SK-N-MC (cell line): ENCODE measurements around the gene FCRL1.

ENCODE experiments used
- EZH2 ChIP-seq: fragments of 200-600 bp; sonication (generic); IDR thresholded peaks from one replicate; pipeline ENCODE4 v1.6.1; 2017; ENCODE audit warnings: antibody characterized with exemption
- FOXP2 ChIP-seq: optimal IDR thresholded peaks from 2 replicates; pipeline ENCODE3; 2011; ENCODE audit warnings: mild to moderate bottlenecking, moderate library complexity; ENCODE audit not compliant: insufficient read depth; ENCODE audit errors: extremely low read length, control extremely low read depth
- POLR2AphosphoS5 ChIP-seq: IDR thresholded peaks from 2 replicates; pipeline ENCODE4 v1.6.1; 2012; ENCODE audit warnings: mild to moderate bottlenecking, low read depth, low read length, borderline replicate concordance

GRCh38 chr1:157844089-157844830 lies 24.3 kb upstream of the FCRL1 start:
- TF ChIP-seq POLR2AphosphoS5: no peak
- TF ChIP-seq EZH2: no peak
- no peak for TF ChIP-seq FOXP2
